ENCODE data around the gene POLR2J2. TPM values are rescaled to one million over a fixed set of nuclear protein-coding genes. Genes with fewer than 3 reads are reported as not detected.
A peak's percentile ranks its signal among the peaks of the same experiment; 100 is the strongest.
"Not testable (repeated sequence)": the region's sequence is repeated elsewhere in the genome, so short reads cannot be mapped to it uniquely, and the experiment has no call there.

The POLR2J2 gene
- 10 to 100 TPM; 15.4 to 15.7 TPM for total RNA-seq

DNA sequence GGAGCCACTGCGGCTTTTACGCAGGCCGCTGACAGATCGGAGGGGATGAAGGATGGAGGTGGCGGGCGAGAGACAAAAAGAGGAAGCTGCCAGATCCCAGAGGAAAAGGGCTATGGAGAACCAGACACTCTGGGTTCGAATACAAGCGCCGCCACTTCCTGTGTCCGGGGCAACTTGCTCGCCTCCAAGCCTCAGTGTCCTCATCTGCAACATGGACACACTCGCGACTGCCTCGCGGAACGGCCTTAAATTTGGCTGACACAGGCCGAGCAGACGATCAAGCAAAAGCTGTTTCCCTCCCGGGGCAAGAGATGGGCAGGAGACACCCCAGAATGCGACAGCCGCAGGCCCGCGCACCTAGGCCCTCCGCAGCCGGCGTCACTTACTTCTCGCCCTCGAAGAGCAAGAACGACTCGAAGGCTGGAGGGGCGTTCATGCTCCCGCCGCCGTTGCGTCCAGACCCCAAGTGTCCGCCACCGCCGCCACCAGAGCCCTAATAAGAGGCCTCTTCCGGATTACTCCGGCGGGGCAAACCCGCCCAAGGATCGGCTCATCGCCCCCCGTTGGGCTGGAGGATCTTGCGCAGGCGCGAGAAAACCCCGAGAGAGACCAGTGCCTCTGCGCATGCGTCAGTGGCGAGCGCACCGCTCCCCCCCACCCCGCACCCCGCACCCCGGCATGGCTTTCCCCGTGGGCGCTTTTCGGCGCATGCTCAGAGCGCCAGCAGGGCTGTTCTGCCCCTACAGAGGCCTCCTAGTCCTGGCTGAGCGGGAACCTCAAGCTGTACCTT is at the start of gene POLR2J2:
Gene POLR2J2 (minus strand): TSS at position 498 of the 790 bp plus-strand sequence. CDS start 62 bp downstream, at position 436.
- peak; percentile 73 for ATAC-seq
- DNase-seq; CTCF ChIA-PET; H3K27ac Mint-ChIP-seq; H3K36me3 Mint-ChIP-seq; H3K4me3 Mint-ChIP-seq; H3K9me3 Mint-ChIP-seq (ENCODE audit: low read depth); H3K27me3 Mint-ChIP-seq; H3K4me1 Mint-ChIP-seq: not testable (repeated sequence)

DNA sequence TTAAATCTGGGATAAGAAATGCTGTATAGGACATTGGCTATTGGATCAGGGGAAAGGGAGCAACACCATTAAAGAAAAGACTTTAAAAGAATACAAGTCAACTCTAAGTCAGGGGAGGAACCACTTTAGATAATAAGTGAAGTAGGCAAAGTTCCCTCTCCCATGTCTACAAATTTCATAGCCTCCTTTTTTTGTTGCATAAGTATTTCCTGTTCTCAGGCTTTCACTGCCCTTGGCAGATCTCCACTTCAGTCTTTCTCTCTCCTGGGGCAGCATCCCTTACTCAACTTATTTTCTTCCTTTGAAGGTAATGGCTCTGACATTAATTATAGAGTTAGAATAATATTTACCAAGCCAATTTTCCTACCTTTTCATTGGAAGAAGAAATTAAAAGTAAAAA is 47.0 kb upstream of the POLR2J2 start:
- H3K4me3 Mint-ChIP-seq; H3K27ac Mint-ChIP-seq; H3K4me1 Mint-ChIP-seq; ATAC-seq; H3K9me3 Mint-ChIP-seq (ENCODE audit: low read depth); H3K27me3 Mint-ChIP-seq; H3K36me3 Mint-ChIP-seq; CTCF ChIA-PET; DNase-seq: not testable (repeated sequence)

DNA sequence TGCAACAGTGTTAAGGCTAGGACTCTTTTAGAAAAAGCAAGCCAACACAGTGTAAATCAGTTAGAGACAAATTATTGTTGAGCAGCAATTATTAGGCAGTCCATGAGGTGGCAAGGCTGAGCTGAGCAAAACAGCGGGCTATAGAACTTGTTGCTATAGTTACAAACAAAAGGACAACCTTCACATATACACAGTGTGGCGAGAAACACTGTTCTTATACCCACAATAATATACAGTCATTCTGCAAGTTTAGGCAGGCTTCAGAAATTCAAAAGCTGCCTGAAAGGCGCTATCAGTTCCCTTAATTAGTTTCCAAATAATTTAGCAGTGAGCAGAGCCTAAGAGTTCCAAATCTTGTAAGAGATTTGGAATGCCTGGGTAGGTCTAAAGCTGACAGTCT is 44.3 kb upstream of the POLR2J2 start:
- DNase-seq; H3K4me3 Mint-ChIP-seq; CTCF ChIA-PET; H3K36me3 Mint-ChIP-seq; H3K9me3 Mint-ChIP-seq (ENCODE audit: low read depth); H3K27me3 Mint-ChIP-seq; H3K27ac Mint-ChIP-seq: not testable (repeated sequence)
- H3K4me1 Mint-ChIP-seq, result peaks cover 18% of the 10 kb centered on the region
- peak; percentile 61 for ATAC-seq

- H3K27me3 Mint-ChIP-seq; CTCF ChIA-PET; H3K36me3 Mint-ChIP-seq; H3K9me3 Mint-ChIP-seq (ENCODE audit: low read depth); DNase-seq; H3K4me3 Mint-ChIP-seq; ATAC-seq; H3K27ac Mint-ChIP-seq: not testable (repeated sequence)
- H3K4me1 Mint-ChIP-seq, result peaks cover 18% of the 10 kb centered on the region
Observed at GRCh38 chr7:102714774-102715522, 43.5 kb upstream of the POLR2J2 start.

- ATAC-seq, result peak; percentile 83
- H3K9me3 Mint-ChIP-seq (ENCODE audit: low read depth); DNase-seq; H3K27me3 Mint-ChIP-seq; CTCF ChIA-PET; H3K36me3 Mint-ChIP-seq: not testable (repeated sequence)
- Mint-ChIP-seq H3K27ac (peak overlapping the region; percentile 98), H3K4me3 (peak overlapping the region; percentile 64), H3K4me1 (peaks cover 18% of the 10 kb centered on the region)
Observed at GRCh38 chr7:102713691-102714080, 42.2 kb upstream of the POLR2J2 start.

- peak; percentile 72 for DNase-seq
- ATAC-seq, result peak; percentile 74
- Mint-ChIP-seq H3K27ac (peak overlapping the region; percentile 98), H3K4me1 (peaks cover 18% of the 10 kb centered on the region), H3K4me3 (peak overlapping the region; percentile 64)
- CTCF ChIA-PET; H3K36me3 Mint-ChIP-seq; H3K27me3 Mint-ChIP-seq; H3K9me3 Mint-ChIP-seq (ENCODE audit: low read depth): not testable (repeated sequence)
Observed at GRCh38 chr7:102713011-102713690, 41.7 kb upstream of the POLR2J2 start.

- H3K9me3 Mint-ChIP-seq (ENCODE audit: low read depth); H3K4me1 Mint-ChIP-seq; ATAC-seq; H3K27ac Mint-ChIP-seq; DNase-seq; CTCF ChIA-PET; H3K4me3 Mint-ChIP-seq; H3K36me3 Mint-ChIP-seq: not testable (repeated sequence)
- H3K27me3 Mint-ChIP-seq, result peaks cover 16% of the 10 kb centered on the region
Observed at GRCh38 chr7:102698962-102699750, 27.7 kb upstream of the POLR2J2 start.

GRCh38 chr7:102697642-102698512 is 26.4 kb upstream of the POLR2J2 start:
- DNase-seq; H3K36me3 Mint-ChIP-seq; CTCF ChIA-PET; ATAC-seq; H3K4me1 Mint-ChIP-seq; H3K27ac Mint-ChIP-seq; H3K4me3 Mint-ChIP-seq; H3K9me3 Mint-ChIP-seq (ENCODE audit: low read depth): not testable (repeated sequence)
- H3K27me3 Mint-ChIP-seq, result peaks cover 17% of the 10 kb centered on the region

- H3K9me3 Mint-ChIP-seq (ENCODE audit: low read depth); H3K27ac Mint-ChIP-seq; H3K4me1 Mint-ChIP-seq; H3K4me3 Mint-ChIP-seq; CTCF ChIA-PET; H3K36me3 Mint-ChIP-seq; ATAC-seq; DNase-seq: not testable (repeated sequence)
- H3K27me3 Mint-ChIP-seq, result peaks cover 12% of the 10 kb centered on the region
Observed at GRCh38 chr7:102696009-102696408, 24.5 kb upstream of the POLR2J2 start.

GRCh38 chr7:102695033-102695552 is 23.6 kb upstream of the POLR2J2 start:
- ATAC-seq; H3K27me3 Mint-ChIP-seq; H3K4me1 Mint-ChIP-seq; DNase-seq; H3K4me3 Mint-ChIP-seq; H3K9me3 Mint-ChIP-seq (ENCODE audit: low read depth); CTCF ChIA-PET; H3K27ac Mint-ChIP-seq; H3K36me3 Mint-ChIP-seq: not testable (repeated sequence)

- CTCF ChIA-PET; H3K4me3 Mint-ChIP-seq; DNase-seq; H3K36me3 Mint-ChIP-seq; ATAC-seq; H3K4me1 Mint-ChIP-seq; H3K27me3 Mint-ChIP-seq; H3K27ac Mint-ChIP-seq; H3K9me3 Mint-ChIP-seq (ENCODE audit: low read depth): not testable (repeated sequence)
Observed at GRCh38 chr7:102694008-102694407, 22.5 kb upstream of the POLR2J2 start.

- H3K4me3 Mint-ChIP-seq; H3K36me3 Mint-ChIP-seq; CTCF ChIA-PET; H3K27ac Mint-ChIP-seq; ATAC-seq; H3K27me3 Mint-ChIP-seq; H3K9me3 Mint-ChIP-seq (ENCODE audit: low read depth); DNase-seq; H3K4me1 Mint-ChIP-seq: not testable (repeated sequence)
Observed at GRCh38 chr7:102690602-102691001, 19.1 kb upstream of the POLR2J2 start.
